ENCODE data around the gene YPEL5.

- no peak for TF ChIP-seq CTCF (IDR thresholded peaks at IDR 0.05)
- TF ChIP-seq POLR2A (IDR thresholded peaks at IDR 0.05), result no peak
- TF ChIP-seq EP300 (IDR thresholded peaks at IDR 0.05), result no peak
These were observed 47.6 kb downstream of the YPEL5 start for GRCh38 chr2:30194421-30194820.
